Liver (tissue), 3 donors: ENCODE measurements around the gene RPS28.

Source experiments
- CTCF ChIP-seq: fragments of 150-350 bp; IDR thresholded peaks from 2 replicates; pipeline ENCODE4 v1.5.1; 2017; ENCODE audit warnings: improper control_type of control experiment, low read depth, low read length; ENCODE audit not compliant: missing input control
- EGR1 ChIP-seq, 2 donors: IDR thresholded peaks; 2 replicates each; pipeline ENCODE4 v1.6.1; 2016 to 2018; ENCODE audit warnings: antibody characterized with exemption in 2 of 2, low read depth in 2 of 2
- GABPA ChIP-seq, 2 donors: IDR thresholded peaks in 1 of 2; conservative IDR thresholded peaks in 1 of 2; 2 replicates each; pipeline ENCODE4 v1.6.1; 2016; ENCODE audit warnings: antibody characterized with exemption in 2 of 2, mild to moderate bottlenecking in 1 of 2, moderate library complexity in 1 of 2
- HNF4A ChIP-seq, 2 donors: conservative IDR thresholded peaks; 2 replicates each; pipeline ENCODE4 v1.6.1; 2016; ENCODE audit warnings: antibody characterized with exemption in 2 of 2, mild to moderate bottlenecking in 2 of 2
- NR2F2 ChIP-seq: IDR thresholded peaks from 2 replicates; pipeline ENCODE4 v1.6.1; 2016; ENCODE audit warnings: antibody characterized with exemption
- RAD21 ChIP-seq, 2 donors: IDR thresholded peaks; 2 replicates each; pipeline ENCODE4 v1.6.1; 2016; ENCODE audit warnings: antibody characterized with exemption in 2 of 2, mild to moderate bottlenecking in 2 of 2
- REST ChIP-seq: IDR thresholded peaks from 2 replicates; pipeline ENCODE4 v1.6.1; 2016; ENCODE audit warnings: antibody characterized with exemption, mild to moderate bottlenecking
- RXRA ChIP-seq, 2 donors: IDR thresholded peaks; 2 replicates each; pipeline ENCODE4 v1.6.1; 2017 to 2018; ENCODE audit warnings: antibody characterized with exemption in 2 of 2, mild to moderate bottlenecking in 1 of 2
- SP1 ChIP-seq: IDR thresholded peaks from 2 replicates; pipeline ENCODE4 v1.6.1; 2018; ENCODE audit warnings: antibody characterized with exemption, mild to moderate bottlenecking
- TAF1 ChIP-seq: conservative IDR thresholded peaks from 2 replicates; pipeline ENCODE4 v1.6.1; 2016; ENCODE audit warnings: antibody characterized with exemption, mild to moderate bottlenecking
- YY1 ChIP-seq: IDR thresholded peaks from 2 replicates; pipeline ENCODE4 v1.6.1; 2016; ENCODE audit warnings: antibody characterized with exemption, mild to moderate bottlenecking
- ZBTB33 ChIP-seq: IDR thresholded peaks from 2 replicates; pipeline ENCODE4 v1.6.1; 2016; ENCODE audit warnings: antibody characterized with exemption
- donor health status: healthy.
- donor health status: healthy.

- TF ChIP-seq NR2F2 (no peak), CTCF (no peak), REST (no peak), RAD21 (IDR thresholded peaks at IDR 0.05) (no peak), EGR1 (IDR thresholded peaks at IDR 0.05; ENCODE audit: low read depth in 2 of 2) (no peak), YY1 (no peak), TAF1 (no peak), HNF4A (conservative IDR thresholded peaks at IDR 0.05) (peak in 1 of 2 donors; percentile 17), RXRA (IDR thresholded peaks at IDR 0.05) (no peak), GABPA (IDR thresholded peaks at IDR 0.05 in 1 of 2, conservative IDR thresholded peaks at IDR 0.05 in 1 of 2) (no peak), ZBTB33 (no peak), SP1 (no peak)
Measured at GRCh38 chr19:8371011-8371804, 49.9 kb downstream of the RPS28 start.
